ENCODE data around the gene PELI2.
A peak's percentile ranks its signal among the peaks of the same experiment; 100 is the strongest.

PELI2 gene

GRCh38 chr14:56119201-56119981, 1.2 kb downstream of the PELI2 start:
- peak; percentile 13 for DNase-seq

GRCh38 chr14:56120091-56120691, 2.0 kb downstream of the PELI2 start:
- DNase-seq, result no peak

- DNase-seq, result no peak
Measured at GRCh38 chr14:56121816-56122215, 3.6 kb downstream of the PELI2 start.

- DNase-seq, result no peak
Measured at GRCh38 chr14:56122301-56122700, 4.1 kb downstream of the PELI2 start.

GRCh38 chr14:56124327-56124726, 6.1 kb downstream of the PELI2 start:
- DNase-seq, result no peak

- no peak for DNase-seq
Measured at GRCh38 chr14:56125772-56126636, 7.8 kb downstream of the PELI2 start.

- DNase-seq, result no peak
Measured at GRCh38 chr14:56126637-56126913, 8.4 kb downstream of the PELI2 start.

GRCh38 chr14:56127156-56127555, 8.9 kb downstream of the PELI2 start:
- no peak for DNase-seq

GRCh38 chr14:56129092-56129491, 10.9 kb downstream of the PELI2 start:
- no peak for DNase-seq

- DNase-seq, result no peak
Measured at GRCh38 chr14:56129933-56130332, 11.7 kb downstream of the PELI2 start.

GRCh38 chr14:56131004-56131864, 13.0 kb downstream of the PELI2 start:
- DNase-seq, result no peak

GRCh38 chr14:56131865-56132833, 13.9 kb downstream of the PELI2 start:
- DNase-seq, result no peak

- DNase-seq, result no peak
Measured at GRCh38 chr14:56133547-56133946, 15.3 kb downstream of the PELI2 start.

GRCh38 chr14:56135001-56135400, 16.8 kb downstream of the PELI2 start:
- DNase-seq, result no peak

- no peak for DNase-seq
Measured at GRCh38 chr14:56135668-56136067, 17.5 kb downstream of the PELI2 start.

GRCh38 chr14:56136571-56137452, 18.6 kb downstream of the PELI2 start:
- no peak for DNase-seq

- no peak for DNase-seq
Measured at GRCh38 chr14:56137453-56137807, 19.2 kb downstream of the PELI2 start.

GRCh38 chr14:56137849-56138248, 19.6 kb downstream of the PELI2 start:
- no peak for DNase-seq

- no peak for DNase-seq
Measured at GRCh38 chr14:56138928-56139327, 20.7 kb downstream of the PELI2 start.

GRCh38 chr14:56142314-56142713, 24.1 kb downstream of the PELI2 start:
- DNase-seq, result no peak

GRCh38 chr14:56143025-56143424, 24.8 kb downstream of the PELI2 start:
- no peak for DNase-seq

All from central memory CD4-positive, alpha-beta T cell (primary cell).